Uterus (tissue), 4 donors: ENCODE data around the gene MAP2. TPM values are rescaled to one million over a fixed set of nuclear protein-coding genes. Genes with fewer than 3 reads are reported as not detected.

Experiments
- DNase-seq, 2 donors: peaks; one replicate each; pipeline ENCODE4 v3.0.0-alpha.2; 2019 to 2020
- H3K27ac ChIP-seq, 2 donors: fragments of 200-600 bp; sonication (generic); 1 replicate in 1 of 2; 2 replicates in 1 of 2; pipeline ENCODE4 v1.5.1; 2016 to 2018
- H3K27me3 ChIP-seq, 2 donors: fragments of 200-600 bp; sonication (generic); one replicate each; pipeline ENCODE4 v1.5.1; 2018 to 2019; ENCODE audit warnings: control low read depth in 1 of 2
- H3K36me3 ChIP-seq, 2 donors: fragments of 200-600 bp; sonication (generic); one replicate each; pipeline ENCODE4 v1.5.1; 2019; ENCODE audit warnings: control low read depth in 1 of 2
- H3K4me1 ChIP-seq, 2 donors: fragments of 200-600 bp; sonication (generic); one replicate each; pipeline ENCODE4 v1.5.1; 2018 to 2019; ENCODE audit warnings: control low read depth in 1 of 2
- H3K4me3 ChIP-seq, 2 donors: fragments of 200-600 bp; sonication (generic); 1 replicate in 1 of 2; 2 replicates in 1 of 2; pipeline ENCODE4 v1.5.1; 2018 to 2019; ENCODE audit warnings: mild to moderate bottlenecking in 1 of 2
- H3K9me3 ChIP-seq, 2 donors: fragments of 200-600 bp; sonication (generic); one replicate each; pipeline ENCODE4 v1.5.1; 2019; ENCODE audit warnings: control low read depth in 1 of 2
- POLR2A ChIP-seq, 2 donors: fragments of 450-650 bp; IDR thresholded peaks; one replicate each; pipeline ENCODE4 v1.6.1; 2016; ENCODE audit warnings: antibody characterized with exemption in 2 of 2, mild to moderate bottlenecking in 1 of 2, moderate library complexity in 1 of 2
- intact Hi-C: fragments of 100-400 bp; cut with DNase I; formaldehyde crosslinking; loops from one replicate; pipeline ENCODE4 v1.15.1; 2023; ENCODE audit warnings: low total_unique reads
- total RNA-seq, 4 donors: library from RNA; depleted of rRNA in 3 of 4; stranded (reverse); fragments of >200 nt in 3 of 4; gene quantifications; one replicate each; pipeline versions ENCODE4 v1.1.0 to v1.2.4, GENCODE V29; 2014 to 2023
- TF ChIP-seq, protein P1 (sequence below), 4 experiments: fragments of 200-600 bp in 2 of 4; fragments of 450-650 bp in 2 of 4; sonication (generic) in 2 of 4; IDR thresholded peaks; one replicate each; pipeline ENCODE4 v1.5.1; 2016 to 2019; ENCODE audit warnings: antibody characterized with exemption in 4 of 4, mild to moderate bottlenecking in 2 of 4, moderate library complexity in 1 of 4
- donor health status: DM: yes; HTN: yes; CAD: no.

Gene MAP2
- total RNA-seq, 4 donors from 2014 or later = 4.7 to 18.7 (median 7.6) TPM

DNA sequence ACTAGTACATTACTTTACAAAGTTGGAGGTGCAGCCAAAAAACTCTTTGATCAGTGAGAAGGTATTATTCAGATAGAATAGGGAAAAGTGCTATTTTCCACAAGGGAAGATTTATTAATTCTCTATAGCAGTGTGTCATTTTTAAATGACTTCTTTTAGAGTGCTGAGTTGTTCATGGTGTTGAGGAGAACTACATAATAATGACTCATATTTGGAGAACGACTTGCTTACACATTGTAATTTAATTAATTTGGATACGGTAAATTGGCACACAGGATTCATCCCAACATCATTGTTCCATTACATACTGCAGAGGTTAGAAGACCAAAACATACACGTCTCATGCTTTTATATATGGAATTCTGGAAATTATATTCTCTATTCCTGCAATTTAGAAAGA lies 22.1 kb upstream of the MAP2 start:
- Histone ChIP-seq H3K4me3 (no peak overlapping the region), H3K27ac (no peak overlapping the region), H3K27me3 (no peaks in the 10 kb centered on the region), H3K36me3 (no peaks in the 10 kb centered on the region), H3K9me3 (no peaks in the 10 kb centered on the region), H3K4me1 (no peaks in the 10 kb centered on the region)
- no peak for TF ChIP-seq POLR2A (IDR thresholded peaks at IDR 0.05)
- TF ChIP-seq, protein P1, sequence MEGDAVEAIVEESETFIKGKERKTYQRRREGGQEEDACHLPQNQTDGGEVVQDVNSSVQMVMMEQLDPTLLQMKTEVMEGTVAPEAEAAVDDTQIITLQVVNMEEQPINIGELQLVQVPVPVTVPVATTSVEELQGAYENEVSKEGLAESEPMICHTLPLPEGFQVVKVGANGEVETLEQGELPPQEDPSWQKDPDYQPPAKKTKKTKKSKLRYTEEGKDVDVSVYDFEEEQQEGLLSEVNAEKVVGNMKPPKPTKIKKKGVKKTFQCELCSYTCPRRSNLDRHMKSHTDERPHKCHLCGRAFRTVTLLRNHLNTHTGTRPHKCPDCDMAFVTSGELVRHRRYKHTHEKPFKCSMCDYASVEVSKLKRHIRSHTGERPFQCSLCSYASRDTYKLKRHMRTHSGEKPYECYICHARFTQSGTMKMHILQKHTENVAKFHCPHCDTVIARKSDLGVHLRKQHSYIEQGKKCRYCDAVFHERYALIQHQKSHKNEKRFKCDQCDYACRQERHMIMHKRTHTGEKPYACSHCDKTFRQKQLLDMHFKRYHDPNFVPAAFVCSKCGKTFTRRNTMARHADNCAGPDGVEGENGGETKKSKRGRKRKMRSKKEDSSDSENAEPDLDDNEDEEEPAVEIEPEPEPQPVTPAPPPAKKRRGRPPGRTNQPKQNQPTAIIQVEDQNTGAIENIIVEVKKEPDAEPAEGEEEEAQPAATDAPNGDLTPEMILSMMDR (IDR thresholded peaks at IDR 0.05) = no peak
- DNase-seq = no peak
- intact Hi-C loops = no loop called here

GRCh38 chr2:209411296-209411695 lies 12.6 kb upstream of the MAP2 start:
- intact Hi-C loops = no loop called here
- TF ChIP-seq POLR2A (IDR thresholded peaks at IDR 0.05) = no peak
- TF ChIP-seq, protein P1 (IDR thresholded peaks at IDR 0.05) = no peak
- Histone ChIP-seq H3K27me3 (no peaks in the 10 kb centered on the region), H3K4me1 (no peaks in the 10 kb centered on the region), H3K4me3 (no peak overlapping the region), H3K27ac (no peak overlapping the region), H3K36me3 (no peaks in the 10 kb centered on the region), H3K9me3 (no peaks in the 10 kb centered on the region)
- no peak for DNase-seq

DNA sequence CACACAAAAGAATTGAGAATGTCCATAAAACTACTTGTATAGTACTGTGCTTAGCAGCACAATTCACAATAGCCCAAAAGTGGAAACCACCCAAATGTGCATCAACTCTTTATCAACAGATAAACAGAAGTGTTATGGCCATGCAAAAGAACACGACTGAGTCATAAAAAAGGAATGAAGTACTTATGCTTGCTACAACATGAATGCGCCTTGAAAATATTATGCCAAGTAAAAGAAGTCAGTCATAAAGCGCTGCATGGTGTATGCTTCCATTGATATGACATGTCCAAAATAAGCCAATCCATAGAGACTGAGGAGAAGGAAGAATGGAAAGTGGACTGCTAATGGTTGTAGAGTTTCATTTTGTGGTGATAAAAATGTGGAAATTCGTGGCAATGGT lies 12.1 kb upstream of the MAP2 start:
- Histone ChIP-seq H3K4me1 (no peaks in the 10 kb centered on the region), H3K9me3 (no peaks in the 10 kb centered on the region), H3K4me3 (no peak overlapping the region), H3K27me3 (no peaks in the 10 kb centered on the region), H3K36me3 (no peaks in the 10 kb centered on the region), H3K27ac (no peak overlapping the region)
- no peak for TF ChIP-seq POLR2A (IDR thresholded peaks at IDR 0.05)
- TF ChIP-seq, protein P1 (IDR thresholded peaks at IDR 0.05) = no peak
- intact Hi-C loops = no loop called here
- DNase-seq = no peak

- no peaks in the 10 kb centered on the region for H3K9me3 ChIP-seq
- H3K36me3 ChIP-seq = no peaks in the 10 kb centered on the region
- H3K27me3 ChIP-seq = no peaks in the 10 kb centered on the region
- intact Hi-C loops = no loop called here
- H3K4me3 ChIP-seq = no peak overlapping the region
- TF ChIP-seq, protein P1 (IDR thresholded peaks at IDR 0.05) = no peak
- TF ChIP-seq POLR2A (IDR thresholded peaks at IDR 0.05) = no peak
- no peaks in the 10 kb centered on the region for H3K4me1 ChIP-seq
- DNase-seq = no peak
- H3K27ac ChIP-seq = no peak overlapping the region
Measured at GRCh38 chr2:209413311-209414014, 10.4 kb upstream of the MAP2 start.

DNA sequence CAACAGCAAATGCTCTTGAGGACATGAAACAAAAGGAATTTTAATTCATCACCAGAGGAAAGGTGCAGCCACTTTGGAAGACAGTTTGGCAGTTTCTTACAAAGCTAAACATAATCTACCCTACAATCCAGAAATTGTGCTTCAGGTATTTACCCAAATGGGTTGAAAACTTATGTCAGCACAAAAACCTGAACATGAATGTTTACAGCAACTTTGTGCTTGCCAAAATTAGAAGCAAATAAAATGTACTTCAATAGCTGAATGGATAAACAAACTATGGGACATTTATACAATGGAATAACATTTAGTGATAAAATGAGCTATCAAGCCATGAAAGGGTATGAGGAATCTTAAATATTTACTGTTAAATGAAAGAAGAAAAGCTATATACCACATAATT lies 6.9 kb upstream of the MAP2 start:
- no peaks in the 10 kb centered on the region for H3K36me3 ChIP-seq
- H3K4me1 ChIP-seq = no peaks in the 10 kb centered on the region
- no peak overlapping the region for H3K4me3 ChIP-seq
- no peak for DNase-seq
- no peaks in the 10 kb centered on the region for H3K27me3 ChIP-seq
- H3K9me3 ChIP-seq = no peaks in the 10 kb centered on the region
- no peak overlapping the region for H3K27ac ChIP-seq
- TF ChIP-seq, protein P1 (IDR thresholded peaks at IDR 0.05) = no peak
- no peak for TF ChIP-seq POLR2A (IDR thresholded peaks at IDR 0.05)
- intact Hi-C loops = no loop called here
